Measurements from ENCODE around the gene ACOT12.

GRCh38 chr5:81305785-81306184, 88.1 kb downstream of the ACOT12 start:
- TF ChIP-seq CTCF (IDR thresholded peaks at IDR 0.05) (no peak), POLR2A (IDR thresholded peaks at IDR 0.05) (no peak)

All from uterus (tissue), 2 donors.